NCI-H1105 (cell line): ENCODE data around the gene CTPS2.

Source experiments
- DNase-seq: peaks from one replicate; lab custom pipeline; 2025; lab: John Stamatoyannopoulos, UW

CTPS2 gene

GRCh38 chrX:16711893-16712547 is 449 bp downstream of the CTPS2 start:
- DNase-seq: no peak

GRCh38 chrX:16711219-16711811 is 1.2 kb downstream of the CTPS2 start:
- no peak for DNase-seq

GRCh38 chrX:16708016-16708415 is 4.5 kb downstream of the CTPS2 start:
- no peak for DNase-seq

- no peak for DNase-seq
Observed at GRCh38 chrX:16705370-16705769, 7.1 kb downstream of the CTPS2 start.

- no peak for DNase-seq
Observed at GRCh38 chrX:16702700-16703599, 9.5 kb downstream of the CTPS2 start.

- DNase-seq: no peak
Observed at GRCh38 chrX:16700734-16701133, 11.7 kb downstream of the CTPS2 start.

GRCh38 chrX:16699389-16699788 is 13.1 kb downstream of the CTPS2 start:
- no peak for DNase-seq

GRCh38 chrX:16696956-16697355 is 15.5 kb downstream of the CTPS2 start:
- DNase-seq: no peak

GRCh38 chrX:16695079-16695676 is 17.3 kb downstream of the CTPS2 start:
- no peak for DNase-seq

GRCh38 chrX:16687514-16687913 is 25.0 kb downstream of the CTPS2 start:
- DNase-seq: no peak

GRCh38 chrX:16683007-16683664 is 29.3 kb downstream of the CTPS2 start:
- no peak for DNase-seq

GRCh38 chrX:16678689-16679088 is 33.8 kb downstream of the CTPS2 start:
- DNase-seq: no peak

GRCh38 chrX:16671005-16671404 is 41.5 kb downstream of the CTPS2 start:
- no peak for DNase-seq

- no peak for DNase-seq
Observed at GRCh38 chrX:16666541-16666940, 45.9 kb downstream of the CTPS2 start.

- DNase-seq: no peak
Observed at GRCh38 chrX:16665089-16665488, 47.4 kb downstream of the CTPS2 start.

GRCh38 chrX:16664626-16665025 is 47.8 kb downstream of the CTPS2 start:
- no peak for DNase-seq

- no peak for DNase-seq
Observed at GRCh38 chrX:16664074-16664473, 48.4 kb downstream of the CTPS2 start.

GRCh38 chrX:16662402-16662801 is 50.1 kb downstream of the CTPS2 start:
- no peak for DNase-seq

GRCh38 chrX:16661495-16661894 is 51.0 kb downstream of the CTPS2 start:
- no peak for DNase-seq

GRCh38 chrX:16659321-16659720 is 53.1 kb downstream of the CTPS2 start:
- no peak for DNase-seq

GRCh38 chrX:16658284-16658683 is 54.2 kb downstream of the CTPS2 start:
- DNase-seq: no peak

- DNase-seq: no peak
Observed at GRCh38 chrX:16654093-16654492, 58.4 kb downstream of the CTPS2 start.
